Measurements from ENCODE around the gene CASP3.
"Not testable (repeated sequence)": the region's sequence is repeated elsewhere in the genome, so short reads cannot be mapped to it uniquely, and the experiment has no call there.

Gene CASP3

GRCh38 chr4:184625783-184626596 lies 23.3 kb downstream of the CASP3 start:
- not testable (repeated sequence) for H3K9me3 Mint-ChIP-seq; DNase-seq (ENCODE audit: low spot score in 2 of 2)
- H3K27ac Mint-ChIP-seq: peak overlapping the region; percentile 65

GRCh38 chr4:184624972-184625554 lies 24.2 kb downstream of the CASP3 start:
- peaks cover 28% of the 10 kb centered on the region for H3K4me1 Mint-ChIP-seq

More at GRCh38 chr4:184625783-184626596, 23.3 kb downstream of the CASP3 start:
- peak overlapping the region; percentile 15 for H3K4me3 Mint-ChIP-seq
- peaks cover 71% of the 10 kb centered on the region for H3K36me3 Mint-ChIP-seq
- H3K4me1 Mint-ChIP-seq: peaks cover 28% of the 10 kb centered on the region
- ATAC-seq: not testable (repeated sequence)

GRCh38 chr4:184624504-184624903 lies 24.7 kb downstream of the CASP3 start:
- ATAC-seq; DNase-seq (ENCODE audit: low spot score in 2 of 2); H3K9me3 Mint-ChIP-seq: not testable (repeated sequence)
- Mint-ChIP-seq H3K36me3 (peaks cover 56% of the 10 kb centered on the region), H3K27ac (peak overlapping the region; percentile 65), H3K4me1 (peaks cover 28% of the 10 kb centered on the region), H3K4me3 (peak overlapping the region; percentile 15)

More at GRCh38 chr4:184624972-184625554, 24.2 kb downstream of the CASP3 start:
- H3K36me3 Mint-ChIP-seq: peaks cover 62% of the 10 kb centered on the region
- DNase-seq (ENCODE audit: low spot score in 2 of 2) (no peak), ATAC-seq (peak; percentile 63)
- H3K27ac Mint-ChIP-seq: peak overlapping the region; percentile 65
- peak overlapping the region; percentile 15 for H3K4me3 Mint-ChIP-seq
- no peaks in the 10 kb centered on the region for H3K9me3 Mint-ChIP-seq

GRCh38 chr4:184621518-184621917 lies 27.7 kb downstream of the CASP3 start:
- no peak for DNase-seq (ENCODE audit: low spot score in 2 of 2)
- Mint-ChIP-seq H3K27ac (no peak overlapping the region), H3K4me3 (no peak overlapping the region), H3K36me3 (peaks cover 26% of the 10 kb centered on the region), H3K9me3 (no peaks in the 10 kb centered on the region), H3K4me1 (peaks cover 15% of the 10 kb centered on the region)
- ATAC-seq: no peak

GRCh38 chr4:184620212-184620867 lies 28.9 kb downstream of the CASP3 start:
- ATAC-seq (no peak), DNase-seq (ENCODE audit: low spot score in 2 of 2) (no peak)
- Mint-ChIP-seq H3K9me3 (no peaks in the 10 kb centered on the region), H3K27ac (no peak overlapping the region), H3K4me3 (no peak overlapping the region), H3K36me3 (peaks cover 16% of the 10 kb centered on the region), H3K4me1 (peaks cover 11% of the 10 kb centered on the region)

- no peak overlapping the region for H3K27ac Mint-ChIP-seq
- DNase-seq (ENCODE audit: low spot score in 2 of 2) (no peak), ATAC-seq (no peak)
- H3K36me3 Mint-ChIP-seq: no peaks in the 10 kb centered on the region
- H3K4me3 Mint-ChIP-seq: no peak overlapping the region
- H3K4me1 Mint-ChIP-seq: no peaks in the 10 kb centered on the region
- H3K9me3 Mint-ChIP-seq: peaks cover 3% of the 10 kb centered on the region
Observed at GRCh38 chr4:184617600-184618196, 31.5 kb downstream of the CASP3 start.

- H3K36me3 Mint-ChIP-seq: no peaks in the 10 kb centered on the region
- DNase-seq (ENCODE audit: low spot score in 2 of 2) (no peak), ATAC-seq (no peak)
- no peak overlapping the region for H3K4me3 Mint-ChIP-seq
- peaks cover 3% of the 10 kb centered on the region for H3K9me3 Mint-ChIP-seq
- no peaks in the 10 kb centered on the region for H3K4me1 Mint-ChIP-seq
- H3K27ac Mint-ChIP-seq: no peak overlapping the region
Observed at GRCh38 chr4:184616633-184617551, 32.4 kb downstream of the CASP3 start.

GRCh38 chr4:184616168-184616567 lies 33.1 kb downstream of the CASP3 start:
- H3K27ac Mint-ChIP-seq; H3K4me3 Mint-ChIP-seq; ATAC-seq; H3K9me3 Mint-ChIP-seq; H3K36me3 Mint-ChIP-seq; H3K4me1 Mint-ChIP-seq; DNase-seq (ENCODE audit: low spot score in 2 of 2): not testable (repeated sequence)

- Mint-ChIP-seq H3K36me3 (no peaks in the 10 kb centered on the region), H3K4me3 (no peak overlapping the region), H3K4me1 (no peaks in the 10 kb centered on the region), H3K9me3 (peaks cover 3% of the 10 kb centered on the region), H3K27ac (no peak overlapping the region)
- ATAC-seq: no peak
- DNase-seq (ENCODE audit: low spot score in 2 of 2): no peak
Observed at GRCh38 chr4:184614509-184614908, 34.7 kb downstream of the CASP3 start.

- H3K4me1 Mint-ChIP-seq: no peaks in the 10 kb centered on the region
- peaks cover 3% of the 10 kb centered on the region for H3K9me3 Mint-ChIP-seq
- no peak for DNase-seq (ENCODE audit: low spot score in 2 of 2)
- H3K4me3 Mint-ChIP-seq: no peak overlapping the region
- H3K36me3 Mint-ChIP-seq: no peaks in the 10 kb centered on the region
- no peak overlapping the region for H3K27ac Mint-ChIP-seq
- ATAC-seq: no peak
Observed at GRCh38 chr4:184613405-184613804, 35.8 kb downstream of the CASP3 start.

GRCh38 chr4:184612074-184612473 lies 37.2 kb downstream of the CASP3 start:
- ATAC-seq (no peak), DNase-seq (ENCODE audit: low spot score in 2 of 2) (no peak)
- Mint-ChIP-seq H3K27ac (no peak overlapping the region), H3K4me3 (no peak overlapping the region), H3K9me3 (peaks cover 3% of the 10 kb centered on the region), H3K36me3 (no peaks in the 10 kb centered on the region), H3K4me1 (no peaks in the 10 kb centered on the region)

- not testable (repeated sequence) for H3K4me3 Mint-ChIP-seq; H3K36me3 Mint-ChIP-seq; H3K27ac Mint-ChIP-seq; ATAC-seq; H3K4me1 Mint-ChIP-seq; DNase-seq (ENCODE audit: low spot score in 2 of 2); H3K9me3 Mint-ChIP-seq
Observed at GRCh38 chr4:184607429-184607828, 41.8 kb downstream of the CASP3 start.

- ATAC-seq; DNase-seq (ENCODE audit: low spot score in 2 of 2); H3K27ac Mint-ChIP-seq; H3K9me3 Mint-ChIP-seq; H3K4me1 Mint-ChIP-seq; H3K36me3 Mint-ChIP-seq; H3K4me3 Mint-ChIP-seq: not testable (repeated sequence)
Observed at GRCh38 chr4:184602857-184603256, 46.4 kb downstream of the CASP3 start.

- not testable (repeated sequence) for H3K36me3 Mint-ChIP-seq; H3K4me3 Mint-ChIP-seq; DNase-seq (ENCODE audit: low spot score in 2 of 2); H3K9me3 Mint-ChIP-seq; ATAC-seq; H3K27ac Mint-ChIP-seq; H3K4me1 Mint-ChIP-seq
Observed at GRCh38 chr4:184600982-184601381, 48.3 kb downstream of the CASP3 start.

Measured in stimulated activated effector memory CD8-positive, alpha-beta T cell treated with anti-CD3 and anti-CD28 coated beads, Interleukin-12 subunit alpha, Interleukin-12 subunit beta, amount 100 ng/mL, for 72 hours (primary cell).